NB4 (cell line): Measurements from ENCODE around the gene C16orf96.

Experiments
- CTCF ChIP-seq: IDR thresholded peaks from one replicate; pipeline ENCODE4 v1.5.1; 2012; ENCODE audit warnings: low read depth, low read length
- MAX ChIP-seq: IDR thresholded peaks from 2 replicates; pipeline ENCODE4 v1.6.1; 2011; ENCODE audit warnings: low read depth, low read length
- MYC ChIP-seq: IDR thresholded peaks from 2 replicates; pipeline ENCODE4 v1.6.1; 2011; ENCODE audit warnings: low read depth, low read length
- POLR2A ChIP-seq: IDR thresholded peaks from 2 replicates; pipeline ENCODE4 v1.6.1; 2011; ENCODE audit warnings: mild to moderate bottlenecking; ENCODE audit not compliant: insufficient read length; ENCODE audit errors: extremely low read depth

- TF ChIP-seq CTCF: no peak
- peak; percentile 74 for TF ChIP-seq MYC
- peak; percentile 71 for TF ChIP-seq POLR2A
- TF ChIP-seq MAX: peak; percentile 69
Measured at GRCh38 chr16:4614571-4615383, 58.6 kb downstream of the C16orf96 start, which contains the start of gene UBALD1.
